Measurements from ENCODE around the gene RAC2. TPM values are rescaled to one million over a fixed set of nuclear protein-coding genes. Genes with fewer than 3 reads are reported as not detected.
A peak's percentile ranks its signal among the peaks of the same experiment; 100 is the strongest.

Gene RAC2
- total RNA-seq, 1 donor from 2014 or later = 1.2 TPM

- no peak for DNase-seq (ENCODE audit: extremely low spot score, unreplicated experiment)
- no peak for TF ChIP-seq CTCF (conservative IDR thresholded peaks at IDR 0.05)
- Mint-ChIP-seq H3K4me3 (no peak overlapping the region), H3K27ac (no peak overlapping the region), H3K27me3 (peaks cover 12% of the 10 kb centered on the region), H3K9me3 (no peaks in the 10 kb centered on the region), H3K4me1 (ENCODE audit: unreplicated experiment) (peaks cover 16% of the 10 kb centered on the region), H3K36me3 (no peaks in the 10 kb centered on the region)
These were observed 28.2 kb downstream of the RAC2 start for GRCh38 chr22:37215890-37216289.

GRCh38 chr22:37214731-37215030 is 29.4 kb downstream of the RAC2 start:
- Mint-ChIP-seq H3K4me1 (ENCODE audit: unreplicated experiment) (peaks cover 22% of the 10 kb centered on the region), H3K4me3 (no peak overlapping the region), H3K36me3 (no peaks in the 10 kb centered on the region), H3K9me3 (no peaks in the 10 kb centered on the region), H3K27ac (peak overlapping the region; percentile 12), H3K27me3 (peaks cover 16% of the 10 kb centered on the region)
- no peak for DNase-seq (ENCODE audit: extremely low spot score, unreplicated experiment)
- no peak for TF ChIP-seq CTCF (conservative IDR thresholded peaks at IDR 0.05)

- Mint-ChIP-seq H3K4me1 (ENCODE audit: unreplicated experiment) (peaks cover 22% of the 10 kb centered on the region), H3K27me3 (peaks cover 15% of the 10 kb centered on the region), H3K36me3 (no peaks in the 10 kb centered on the region), H3K27ac (peak overlapping the region; percentile 12), H3K4me3 (no peak overlapping the region), H3K9me3 (no peaks in the 10 kb centered on the region)
- TF ChIP-seq CTCF (conservative IDR thresholded peaks at IDR 0.05) = no peak
- DNase-seq (ENCODE audit: extremely low spot score, unreplicated experiment) = no peak
These were observed 29.9 kb downstream of the RAC2 start for GRCh38 chr22:37213941-37214730.

- Mint-ChIP-seq H3K36me3 (no peaks in the 10 kb centered on the region), H3K4me3 (no peak overlapping the region), H3K27me3 (peaks cover 10% of the 10 kb centered on the region), H3K9me3 (no peaks in the 10 kb centered on the region), H3K27ac (no peak overlapping the region), H3K4me1 (ENCODE audit: unreplicated experiment) (peaks cover 22% of the 10 kb centered on the region)
- no peak for DNase-seq (ENCODE audit: extremely low spot score, unreplicated experiment)
- no peak for TF ChIP-seq CTCF (conservative IDR thresholded peaks at IDR 0.05)
These were observed 30.7 kb downstream of the RAC2 start for GRCh38 chr22:37213218-37213855.

- Mint-ChIP-seq H3K4me1 (ENCODE audit: unreplicated experiment) (peaks cover 22% of the 10 kb centered on the region), H3K27me3 (peaks cover 6% of the 10 kb centered on the region), H3K27ac (no peak within 1 kb of the TSS), H3K9me3 (no peaks in the 10 kb centered on the region), H3K4me3 (peak within 1 kb of the TSS; percentile 71), H3K36me3 (no peaks in the 10 kb centered on the region)
- DNase-seq (ENCODE audit: extremely low spot score, unreplicated experiment) = no peak
- no peak for TF ChIP-seq CTCF (conservative IDR thresholded peaks at IDR 0.05)
These were observed 31.7 kb downstream of the RAC2 start, which contains the start of gene SSTR3 for GRCh38 chr22:37212174-37212906. SSTR3 (minus strand) TSS chr22:37212477; CDS start chr22:37207803, 4,674 bp downstream.

Data from type B pancreatic cell (in vitro differentiated cells).